Peyer's patch (tissue), 4 donors: ENCODE data around the gene PGAM5.

Experiments
- CTCF ChIP-seq, 6 experiments: fragments of 450-650 bp in 4 of 6; fragments of 200-600 bp in 2 of 6; sonication (generic) in 1 of 6; IDR thresholded peaks; one replicate each; pipeline ENCODE4 v1.5.1; 2017 to 2019; ENCODE audit warnings: antibody characterized with exemption in 6 of 6, mild to moderate bottlenecking in 3 of 6, moderate library complexity in 1 of 6
- POLR2A ChIP-seq, 2 donors: fragments of 450-650 bp; IDR thresholded peaks; one replicate each; pipeline ENCODE4 v1.5.1; 2017; ENCODE audit warnings: antibody characterized with exemption in 2 of 2, mild to moderate bottlenecking in 2 of 2, moderate library complexity in 2 of 2

GRCh38 chr12:132661972-132662371, 48.7 kb upstream of the PGAM5 start:
- TF ChIP-seq CTCF (IDR thresholded peaks at IDR 0.05): no peak
- TF ChIP-seq POLR2A (IDR thresholded peaks at IDR 0.05): no peak
